ENCODE data around the gene IGF1.
"Not testable (repeated sequence)": the region's sequence is repeated elsewhere in the genome, so short reads cannot be mapped to it uniquely, and the experiment has no call there.

Gene IGF1

GRCh38 chr12:102461501-102461900, 18.9 kb downstream of the IGF1 start:
- DNase-seq (ENCODE audit: low read depth): no peak

- no peak for DNase-seq (ENCODE audit: low read depth)
Observed at GRCh38 chr12:102459314-102459713, 21.0 kb downstream of the IGF1 start.

- peak; percentile 13 for DNase-seq (ENCODE audit: low read depth)
Observed at GRCh38 chr12:102454808-102455760, 25.3 kb downstream of the IGF1 start.

- DNase-seq (ENCODE audit: low read depth): no peak
Observed at GRCh38 chr12:102454330-102454729, 26.0 kb downstream of the IGF1 start.

- no peak for DNase-seq (ENCODE audit: low read depth)
Observed at GRCh38 chr12:102452605-102453004, 27.8 kb downstream of the IGF1 start.

GRCh38 chr12:102449018-102449417, 31.3 kb downstream of the IGF1 start:
- DNase-seq (ENCODE audit: low read depth): not testable (repeated sequence)

- not testable (repeated sequence) for DNase-seq (ENCODE audit: low read depth)
Observed at GRCh38 chr12:102447426-102447825, 32.9 kb downstream of the IGF1 start.

- DNase-seq (ENCODE audit: low read depth): no peak
Observed at GRCh38 chr12:102444707-102445106, 35.7 kb downstream of the IGF1 start.

GRCh38 chr12:102444093-102444492, 36.3 kb downstream of the IGF1 start:
- DNase-seq (ENCODE audit: low read depth): no peak

GRCh38 chr12:102441077-102441596, 39.2 kb downstream of the IGF1 start:
- DNase-seq (ENCODE audit: low read depth): peak; percentile 72

- DNase-seq (ENCODE audit: low read depth): no peak
Observed at GRCh38 chr12:102439426-102440405, 40.6 kb downstream of the IGF1 start.

GRCh38 chr12:102438827-102439210, 41.5 kb downstream of the IGF1 start:
- peak; percentile 9 for DNase-seq (ENCODE audit: low read depth)

GRCh38 chr12:102438047-102438826, 42.1 kb downstream of the IGF1 start:
- DNase-seq (ENCODE audit: low read depth): peak; percentile 49

- no peak for DNase-seq (ENCODE audit: low read depth)
Observed at GRCh38 chr12:102437511-102437910, 42.9 kb downstream of the IGF1 start.

- DNase-seq (ENCODE audit: low read depth): no peak
Observed at GRCh38 chr12:102436867-102437266, 43.5 kb downstream of the IGF1 start.

- no peak for DNase-seq (ENCODE audit: low read depth)
Observed at GRCh38 chr12:102435827-102436436, 44.4 kb downstream of the IGF1 start.

GRCh38 chr12:102433304-102433703, 47.1 kb downstream of the IGF1 start:
- peak; percentile 4 for DNase-seq (ENCODE audit: low read depth)

- DNase-seq (ENCODE audit: low read depth): no peak
Observed at GRCh38 chr12:102430661-102431060, 49.7 kb downstream of the IGF1 start.

GRCh38 chr12:102429211-102430154, 50.9 kb downstream of the IGF1 start:
- no peak for DNase-seq (ENCODE audit: low read depth)

GRCh38 chr12:102427543-102427941, 52.8 kb downstream of the IGF1 start:
- DNase-seq (ENCODE audit: low read depth): no peak

Measured in amniotic epithelial cell (primary cell).